Tibial nerve (tissue), 3 donors: ENCODE results near the gene PARP1.

Source experiments
- POLR2A ChIP-seq, 2 donors: fragments of 450-650 bp; IDR thresholded peaks; one replicate each; pipeline ENCODE4 v1.6.1; 2017; ENCODE audit warnings: antibody characterized with exemption in 2 of 2, mild to moderate bottlenecking in 2 of 2, moderate library complexity in 2 of 2
- TF ChIP-seq, protein P1 (sequence below), 5 experiments: fragments of 200-600 bp in 3 of 5; fragments of 450-650 bp in 2 of 5; sonication (generic) in 3 of 5; IDR thresholded peaks; one replicate each; pipeline ENCODE4 v1.5.1; 2016 to 2019; ENCODE audit warnings: antibody characterized with exemption in 5 of 5, mild to moderate bottlenecking in 3 of 5, moderate library complexity in 2 of 5

DNA sequence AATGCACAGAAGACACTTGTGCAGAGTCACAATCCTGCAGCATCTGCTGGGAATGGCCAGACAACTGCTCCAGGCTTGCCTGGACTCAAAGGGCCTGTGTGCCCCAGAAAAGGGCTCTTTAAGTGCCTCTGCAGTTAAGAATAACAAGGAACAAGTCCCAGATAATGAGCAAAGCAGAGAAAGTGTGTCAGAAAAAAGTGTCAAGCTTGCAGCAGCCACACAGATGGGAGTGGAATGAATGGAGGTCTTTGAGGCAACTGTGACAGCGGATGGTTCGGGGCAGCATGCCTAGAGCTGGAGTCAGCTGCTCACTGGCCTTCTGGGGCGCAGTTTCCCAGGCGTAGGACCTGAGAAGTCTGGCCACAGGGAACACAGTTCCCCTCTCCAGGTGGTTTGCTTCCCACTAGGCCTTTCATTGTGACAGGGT, 5.1 kb downstream of the PARP1 start:
- TF ChIP-seq, protein P1, sequence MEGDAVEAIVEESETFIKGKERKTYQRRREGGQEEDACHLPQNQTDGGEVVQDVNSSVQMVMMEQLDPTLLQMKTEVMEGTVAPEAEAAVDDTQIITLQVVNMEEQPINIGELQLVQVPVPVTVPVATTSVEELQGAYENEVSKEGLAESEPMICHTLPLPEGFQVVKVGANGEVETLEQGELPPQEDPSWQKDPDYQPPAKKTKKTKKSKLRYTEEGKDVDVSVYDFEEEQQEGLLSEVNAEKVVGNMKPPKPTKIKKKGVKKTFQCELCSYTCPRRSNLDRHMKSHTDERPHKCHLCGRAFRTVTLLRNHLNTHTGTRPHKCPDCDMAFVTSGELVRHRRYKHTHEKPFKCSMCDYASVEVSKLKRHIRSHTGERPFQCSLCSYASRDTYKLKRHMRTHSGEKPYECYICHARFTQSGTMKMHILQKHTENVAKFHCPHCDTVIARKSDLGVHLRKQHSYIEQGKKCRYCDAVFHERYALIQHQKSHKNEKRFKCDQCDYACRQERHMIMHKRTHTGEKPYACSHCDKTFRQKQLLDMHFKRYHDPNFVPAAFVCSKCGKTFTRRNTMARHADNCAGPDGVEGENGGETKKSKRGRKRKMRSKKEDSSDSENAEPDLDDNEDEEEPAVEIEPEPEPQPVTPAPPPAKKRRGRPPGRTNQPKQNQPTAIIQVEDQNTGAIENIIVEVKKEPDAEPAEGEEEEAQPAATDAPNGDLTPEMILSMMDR (IDR thresholded peaks at IDR 0.05), result no peak
- TF ChIP-seq POLR2A (IDR thresholded peaks at IDR 0.05), result no peak
